CD14-positive monocyte (primary cell): ENCODE measurements around the gene PLK1. TPM values are rescaled to one million over a fixed set of nuclear protein-coding genes. Genes with fewer than 3 reads are reported as not detected.

ENCODE experiments used
- DNase-seq, 3 donors: peaks; one replicate each; pipeline ENCODE4 v3.0.0-alpha.2; 2011 to 2022
- H2AFZ ChIP-seq: 2 replicates; pipeline ENCODE4 v1.6.0; 2012; ENCODE audit warnings: mild to moderate bottlenecking, low read depth, low read length, inconsistent platforms; ENCODE audit not compliant: insufficient read depth, poor library complexity, severe bottlenecking
- H3K27ac ChIP-seq, 2 donors: 1 replicate in 1 of 2; 2 replicates in 1 of 2; pipeline ENCODE4 v1.5.1; 2012 to 2013; ENCODE audit warnings: low read length in 2 of 2, control low read depth in 1 of 2, inconsistent platforms in 1 of 2, low read depth in 1 of 2, mild to moderate bottlenecking in 1 of 2
- H3K27me3 ChIP-seq, 2 donors: one replicate each; pipeline versions ENCODE4 v1.6.0 to v1.6.1; 2011 to 2013; ENCODE audit warnings: low read length in 2 of 2; ENCODE audit not compliant: control insufficient read depth in 2 of 2, insufficient read depth in 2 of 2
- H3K36me3 ChIP-seq, 2 donors: replicated peaks in 1 of 2; 1 replicate in 1 of 2; 2 replicates in 1 of 2; pipeline versions ENCODE4 v1.5.1 to v1.6.1; 2012 to 2013; ENCODE audit warnings: low read length in 2 of 2, control low read depth in 1 of 2, inconsistent platforms in 1 of 2, mild to moderate bottlenecking in 1 of 2; ENCODE audit not compliant: insufficient read depth in 2 of 2, control insufficient read depth in 1 of 2
- H3K4me1 ChIP-seq, 2 donors: 1 replicate in 1 of 2; 2 replicates in 1 of 2; pipeline versions ENCODE4 v1.5.1 to v1.6.1; 2012 to 2013; ENCODE audit warnings: low read length in 2 of 2, control low read depth in 1 of 2, inconsistent platforms in 1 of 2, mild to moderate bottlenecking in 1 of 2, moderate library complexity in 1 of 2; ENCODE audit not compliant: insufficient read depth in 2 of 2, control insufficient read depth in 1 of 2
- H3K4me2 ChIP-seq: replicated peaks from 2 replicates; pipeline ENCODE3; 2012; ENCODE audit warnings: low read length, moderate library complexity, mild to moderate bottlenecking; ENCODE audit not compliant: poor library complexity, severe bottlenecking; ENCODE audit errors: extremely low read depth
- H3K4me3 ChIP-seq, 3 experiments: fragments of 200-600 bp in 1 of 3; sonication (generic) in 1 of 3; replicated peaks in 1 of 3; 1 replicate in 2 of 3; 2 replicates in 1 of 3; pipeline ENCODE4 v1.5.1; 2011 to 2013; ENCODE audit warnings: low read length in 3 of 3, mild to moderate bottlenecking in 3 of 3, control low read depth in 2 of 3, low read depth in 2 of 3, inconsistent platforms in 1 of 3, moderate library complexity in 1 of 3
- H3K79me2 ChIP-seq: 2 replicates; pipeline ENCODE4 v1.6.0; 2012; ENCODE audit warnings: mild to moderate bottlenecking, control low read depth, inconsistent platforms, low read length, moderate library complexity; ENCODE audit not compliant: insufficient read depth
- H3K9ac ChIP-seq: 2 replicates; pipeline ENCODE4 v1.6.0; 2017; ENCODE audit warnings: low read length, mild to moderate bottlenecking; ENCODE audit not compliant: insufficient read depth, poor library complexity, severe bottlenecking
- H3K9me3 ChIP-seq, 2 donors: replicated peaks in 1 of 2; 1 replicate in 1 of 2; 2 replicates in 1 of 2; pipeline versions ENCODE4 v1.5.1 to v1.6.1; 2012 to 2013; ENCODE audit warnings: low read length in 2 of 2, control low read depth in 1 of 2; ENCODE audit not compliant: control insufficient read depth in 1 of 2, insufficient read depth in 1 of 2
- H4K20me1 ChIP-seq: 2 replicates; pipeline ENCODE4 v1.6.0; 2012; ENCODE audit warnings: mild to moderate bottlenecking, low read length, control low read depth, moderate library complexity; ENCODE audit not compliant: insufficient read depth
- H3K27ac Mint-ChIP-seq, 7 donors: one replicate each; pipeline ENCODE4 v1.8.0; 2020; ENCODE audit warnings: mild to moderate bottlenecking in 7 of 7, mixed read lengths in 7 of 7, moderate library complexity in 6 of 7, inconsistent platforms in 2 of 7
- H3K27me3 Mint-ChIP-seq, 3 donors: one replicate each; pipeline ENCODE4 v1.8.0; 2021 to 2022; ENCODE audit warnings: low read depth in 3 of 3, mild to moderate bottlenecking in 3 of 3, mixed read lengths in 3 of 3, moderate library complexity in 3 of 3, inconsistent platforms in 1 of 3
- H3K36me3 Mint-ChIP-seq, 2 donors: one replicate each; pipeline ENCODE4 v1.8.0; 2020; ENCODE audit warnings: mixed read lengths in 2 of 2, inconsistent platforms in 1 of 2, mild to moderate bottlenecking in 1 of 2
- H3K4me1 Mint-ChIP-seq: one replicate; pipeline ENCODE4 v1.8.0; 2020; ENCODE audit warnings: mild to moderate bottlenecking, mixed read lengths
- H3K4me3 Mint-ChIP-seq, 2 donors: one replicate each; pipeline ENCODE4 v1.8.0; 2020; ENCODE audit warnings: mild to moderate bottlenecking in 2 of 2, mixed read lengths in 2 of 2, moderate library complexity in 1 of 2
- H3K9me3 Mint-ChIP-seq, 7 donors: one replicate each; pipeline ENCODE4 v1.8.0; 2020 to 2022; ENCODE audit warnings: mixed read lengths in 7 of 7, mild to moderate bottlenecking in 6 of 7, moderate library complexity in 6 of 7, inconsistent platforms in 2 of 7
- CTCF ChIP-seq: fragments of 200-600 bp; IDR thresholded peaks from one replicate; pipeline ENCODE4 v1.8.0; 2022; ENCODE audit warnings: antibody characterized with exemption, mild to moderate bottlenecking
- WGBS: methylation state at CpG from one replicate; pipeline ENCODE4 v1.1.5; 2013; ENCODE audit warnings: missing lambda C conversion rate; ENCODE audit not compliant: insufficient coverage; 5-methylcytosine and 5-hydroxymethylcytosine counted together
- intact Hi-C, 2 donors: fragments of 100-400 bp; cut with micrococcal nuclease; formaldehyde crosslinking; loops; one replicate each; pipeline versions ENCODE4 v1.15.0 to v1.15.1; 2023
- polyA plus RNA-seq, 3 donors: library from polyadenylated mRNA; depleted of rRNA in 1 of 3; unstranded in 2 of 3; stranded (reverse) in 1 of 3; fragments of 300-500 nt in 2 of 3; fragments of >200 nt in 1 of 3; fragmentation: Illumina TruSeq in 2 of 3; gene quantifications; 1 replicate in 2 of 3; 2 replicates in 1 of 3; pipeline ENCODE4 v1.2.3, GENCODE V29; 2012 to 2021

PLK1 gene
- polyA plus RNA-seq, 3 donors, result 3.5 TPM; not detected in 2

GRCh38 chr16:23679986-23680336 is 1.3 kb downstream of the PLK1 start:
- Histone ChIP-seq H3K79me2 (peaks cover 66% of the 10 kb centered on the region), H3K9me3 (no peaks in the 10 kb centered on the region), H4K20me1 (peaks cover 14% of the 10 kb centered on the region), H3K4me3 (peak overlapping the region in 1 of 3 experiments; percentile 85), H3K27me3 (no peaks in the 10 kb centered on the region), H3K9ac (peak overlapping the region; percentile 64), H3K4me2 (peak overlapping the region; percentile 94), H3K27ac (peak overlapping the region in 1 of 2 donors; percentile 68), H3K4me1 (peaks cover 38 to 44% of the 10 kb centered on the region in 2 donors), H2AFZ (no peak overlapping the region), H3K36me3 (peaks cover 14 to 50% of the 10 kb centered on the region in 2 donors)
- Mint-ChIP-seq H3K27ac (peak overlapping the region in 6 of 7 donors; percentile 35 to 87 (median 80)), H3K36me3 (peaks cover 31 to 52% of the 10 kb centered on the region in 2 donors), H3K27me3 (peaks cover 0 to 2% (median 1%) of the 10 kb centered on the region in 3 donors), H3K4me3 (peak overlapping the region; percentile 80 to 90), H3K4me1 (peaks cover 43% of the 10 kb centered on the region), H3K9me3 (no peaks in the 10 kb centered on the region)
- DNase-seq, result no peak
- TF ChIP-seq CTCF, result no peak
- WGBS, result 73% methylated on average over 6 of the region's 6 CpGs
- intact Hi-C loops, result no loop called here

GRCh38 chr16:23682181-23682580 is 3.5 kb downstream of the PLK1 start:
- H3K9ac ChIP-seq, result no peak overlapping the region
- H2AFZ ChIP-seq, result no peak overlapping the region
- TF ChIP-seq CTCF, result no peak
- H3K27ac ChIP-seq, result peak overlapping the region in 1 of 2 donors; percentile 67
- Mint-ChIP-seq H3K36me3 (peaks cover 39 to 66% of the 10 kb centered on the region in 2 donors), H3K9me3 (no peaks in the 10 kb centered on the region), H3K4me3 (no peak overlapping the region), H3K27me3 (peaks cover 0 to 3% (median 2%) of the 10 kb centered on the region in 3 donors), H3K4me1 (peaks cover 39% of the 10 kb centered on the region), H3K27ac (peak overlapping the region in 3 of 7 donors; percentile 42 to 80 (median 49))
- DNase-seq, result no peak
- no peaks in the 10 kb centered on the region for H3K9me3 ChIP-seq
- H3K4me3 ChIP-seq, result no peak overlapping the region
- peaks cover 30 to 60% of the 10 kb centered on the region in 2 donors for H3K36me3 ChIP-seq
- peaks cover 38 to 44% of the 10 kb centered on the region in 2 donors for H3K4me1 ChIP-seq
- no peaks in the 10 kb centered on the region for H3K27me3 ChIP-seq
- intact Hi-C loops, result no loop called here
- no CpG with 5 or more reads among the region's 1 CpG for WGBS
- H4K20me1 ChIP-seq, result peaks cover 14% of the 10 kb centered on the region
- no peak overlapping the region for H3K4me2 ChIP-seq
- H3K79me2 ChIP-seq, result peaks cover 87% of the 10 kb centered on the region
